Measurements from ENCODE around the gene DIP2A.

GRCh38 chr21:46610018-46610701 is 151.5 kb downstream of the DIP2A start:
- TF ChIP-seq ZNF790 (CRISPR knock-in tag; IDR thresholded peaks at IDR 0.05; ENCODE audit: borderline replicate concordance), result no peak
- no peak for TF ChIP-seq CTCF (CRISPR knock-in tag; IDR thresholded peaks at IDR 0.05)
- no peak for TF ChIP-seq NFYB (CRISPR knock-in tag; IDR thresholded peaks at IDR 0.05)
- TF ChIP-seq USF2 (IDR thresholded peaks at IDR 0.05; ENCODE audit: low read depth, low read length), result no peak
- TF ChIP-seq USF2 (CRISPR knock-in tag; IDR thresholded peaks at IDR 0.05; ENCODE audit: borderline replicate concordance), result no peak
- TF ChIP-seq HOXA3 (CRISPR knock-in tag; IDR thresholded peaks at IDR 0.05), result no peak
- TF ChIP-seq LBX2 (CRISPR knock-in tag; IDR thresholded peaks at IDR 0.05; ENCODE audit: borderline replicate concordance), result no peak
- no peak for TF ChIP-seq CREB3 (CRISPR knock-in tag; IDR thresholded peaks at IDR 0.05)
- TF ChIP-seq ZNF615 (CRISPR knock-in tag; IDR thresholded peaks at IDR 0.05; ENCODE audit: borderline replicate concordance), result no peak
- TF ChIP-seq EZH2 (conservative IDR thresholded peaks at IDR 0.05; ENCODE audit: low read depth, low read length), result no peak
- TF ChIP-seq JUND (CRISPR knock-in tag; IDR thresholded peaks at IDR 0.05), result no peak
- no peak for TF ChIP-seq ZNF501 (CRISPR knock-in tag; IDR thresholded peaks at IDR 0.05)
- no peak for TF ChIP-seq POLR2AphosphoS5 (IDR thresholded peaks at IDR 0.05; ENCODE audit: low read depth, low read length)

Measured in HepG2 (cell line).